Trophoblast cell (in vitro differentiated cells and primary cell): ENCODE results near the gene B4GALNT4.
"Not testable (repeated sequence)": the region's sequence is repeated elsewhere in the genome, so short reads cannot be mapped to it uniquely, and the experiment has no call there.

Experiments used
- DNase-seq, 2 donors: peaks; one replicate each; pipeline ENCODE4 v3.0.0-alpha.2; 2016
- H2AFZ ChIP-seq: 2 replicates; pipeline ENCODE4 v1.6.1; 2013; ENCODE audit warnings: low read length, moderate library complexity, mild to moderate bottlenecking; ENCODE audit not compliant: insufficient read depth, poor library complexity
- H2AK5ac ChIP-seq: 2 replicates; pipeline ENCODE4 v1.6.1; 2013; ENCODE audit warnings: mild to moderate bottlenecking, low read length
- H2BK120ac ChIP-seq: 2 replicates; pipeline ENCODE4 v1.6.1; 2013; ENCODE audit warnings: low read length, mild to moderate bottlenecking, moderate library complexity; ENCODE audit not compliant: insufficient read depth, poor library complexity
- H2BK12ac ChIP-seq: 2 replicates; pipeline ENCODE4 v1.6.1; 2013; ENCODE audit warnings: mild to moderate bottlenecking, low read length, moderate library complexity
- H2BK5ac ChIP-seq: 2 replicates; pipeline ENCODE4 v1.6.1; 2013; ENCODE audit warnings: low read length, low read depth, moderate library complexity, mild to moderate bottlenecking; ENCODE audit not compliant: poor library complexity
- H3K14ac ChIP-seq: 2 replicates; pipeline ENCODE4 v1.6.1; 2013; ENCODE audit warnings: mild to moderate bottlenecking, low read length
- H3K18ac ChIP-seq: 2 replicates; pipeline ENCODE4 v1.6.1; 2013; ENCODE audit warnings: mild to moderate bottlenecking, low read length
- H3K23ac ChIP-seq: 2 replicates; pipeline ENCODE4 v1.6.1; 2013; ENCODE audit warnings: low read length
- H3K27ac ChIP-seq: 2 replicates; pipeline ENCODE4 v1.5.1; 2013; ENCODE audit warnings: low read depth, mild to moderate bottlenecking, inconsistent platforms, low read length, moderate library complexity
- H3K27me3 ChIP-seq: 2 replicates; pipeline ENCODE4 v1.6.1; 2013; ENCODE audit warnings: inconsistent platforms, mild to moderate bottlenecking, low read length, moderate library complexity; ENCODE audit not compliant: insufficient read depth
- H3K36me3 ChIP-seq, 2 experiments: 1 replicate in 1 of 2; 2 replicates in 1 of 2; pipeline ENCODE4 v1.6.1; 2013; ENCODE audit warnings: low read length in 2 of 2, mild to moderate bottlenecking in 2 of 2, moderate library complexity in 1 of 2; ENCODE audit not compliant: insufficient read depth in 2 of 2, control insufficient read depth in 1 of 2
- H3K4ac ChIP-seq: 2 replicates; pipeline ENCODE4 v1.6.1; 2013; ENCODE audit warnings: low read depth, mild to moderate bottlenecking, low read length, moderate library complexity
- H3K4me1 ChIP-seq, 2 experiments: 1 replicate in 1 of 2; 2 replicates in 1 of 2; pipeline ENCODE4 v1.6.1; 2013; ENCODE audit warnings: low read length in 2 of 2, mild to moderate bottlenecking in 2 of 2, moderate library complexity in 1 of 2; ENCODE audit not compliant: insufficient read depth in 2 of 2, control insufficient read depth in 1 of 2
- H3K4me2 ChIP-seq: 2 replicates; pipeline ENCODE4 v1.6.1; 2013; ENCODE audit warnings: inconsistent platforms, mild to moderate bottlenecking, low read length, moderate library complexity
- H3K4me3 ChIP-seq: 2 replicates; pipeline ENCODE4 v1.5.1; 2013; ENCODE audit warnings: mild to moderate bottlenecking, low read depth, low read length, inconsistent platforms
- H3K79me1 ChIP-seq: one replicate; pipeline ENCODE4 v1.6.1; 2013; ENCODE audit warnings: low read length
- H3K79me2 ChIP-seq: 2 replicates; pipeline ENCODE4 v1.6.1; 2013; ENCODE audit warnings: low read length, mild to moderate bottlenecking; ENCODE audit not compliant: control insufficient read depth, insufficient read depth, poor library complexity
- H3K9ac ChIP-seq: 2 replicates; pipeline ENCODE4 v1.6.1; 2013; ENCODE audit warnings: mild to moderate bottlenecking, low read length
- H3K9me3 ChIP-seq: 2 replicates; pipeline ENCODE4 v1.6.1; 2013; ENCODE audit warnings: low read depth, mild to moderate bottlenecking, control low read depth, inconsistent platforms, low read length; ENCODE audit not compliant: insufficient read depth
- H4K12ac ChIP-seq: 2 replicates; pipeline ENCODE4 v1.6.1; 2013; ENCODE audit warnings: low read depth, mild to moderate bottlenecking, low read length, moderate library complexity
- H4K8ac ChIP-seq: 2 replicates; pipeline ENCODE4 v1.6.1; 2013; ENCODE audit warnings: low read depth, mild to moderate bottlenecking, low read length, moderate library complexity
- H4K91ac ChIP-seq: one replicate; pipeline ENCODE4 v1.6.1; 2013; ENCODE audit warnings: low read depth, mild to moderate bottlenecking, low read length, moderate library complexity
- WGBS: extraction: QIAGEN DNeasy Blood & Tissue Kit; methylation state at CpG from one replicate; pipeline ENCODE4 v1.1.7; 2013; ENCODE audit warnings: missing lambda C conversion rate; ENCODE audit not compliant: insufficient read length, insufficient coverage; ENCODE audit errors: extremely low coverage; 5-methylcytosine and 5-hydroxymethylcytosine counted together

The B4GALNT4 gene

GRCh38 chr11:389369-389768, 20.1 kb downstream of the B4GALNT4 start:
- H2AK5ac ChIP-seq, H3K79me2 ChIP-seq, H3K36me3 ChIP-seq, H2BK5ac ChIP-seq, H2BK12ac ChIP-seq, H4K12ac ChIP-seq, H2AFZ ChIP-seq, DNase-seq, H3K4ac ChIP-seq, H3K14ac ChIP-seq, H3K18ac ChIP-seq, H3K27ac ChIP-seq, H3K4me3 ChIP-seq, H3K27me3 ChIP-seq, H4K91ac ChIP-seq, H3K23ac ChIP-seq, H3K9ac ChIP-seq, H2BK120ac ChIP-seq, H3K4me2 ChIP-seq, H4K8ac ChIP-seq: not testable (repeated sequence)
- Histone ChIP-seq H3K4me1 (peaks cover 17 to 23% of the 10 kb centered on the region in 2 experiments), H3K9me3 (peaks cover 14% of the 10 kb centered on the region), H3K79me1 (peaks cover 22% of the 10 kb centered on the region)
- WGBS, result no CpG with 5 or more reads among the region's 17 CpGs

DNA sequence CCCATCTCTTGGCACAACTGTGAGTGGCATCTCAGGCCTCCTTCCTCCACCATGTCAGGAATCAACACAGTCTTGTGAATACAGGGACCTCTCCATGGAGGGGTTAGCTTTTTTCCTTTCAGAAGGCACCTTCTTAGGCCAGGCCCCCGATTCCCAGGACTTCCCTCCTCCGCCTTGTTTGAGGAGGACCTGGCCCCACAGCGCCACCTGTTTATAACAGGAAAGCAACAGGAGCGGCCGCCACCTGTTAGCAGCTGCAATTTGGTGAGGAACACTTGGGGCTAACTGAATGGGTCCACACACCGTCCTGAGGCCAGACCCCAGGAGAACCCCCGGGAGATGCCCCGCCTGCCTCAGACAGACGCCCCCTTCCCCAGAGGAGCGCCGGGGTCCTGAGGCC, 20.9 kb downstream of the B4GALNT4 start:
- H2BK120ac ChIP-seq, result no peak overlapping the region
- H3K9ac ChIP-seq, result no peak overlapping the region

GRCh38 chr11:391117-392017, 22.1 kb downstream of the B4GALNT4 start:
- peak overlapping the region; percentile 30 for H3K18ac ChIP-seq
- no peak overlapping the region for H3K9ac ChIP-seq
- H3K79me1 ChIP-seq, result peaks cover 32% of the 10 kb centered on the region
- no peak overlapping the region for H3K4ac ChIP-seq
- peak overlapping the region; percentile 88 for H2BK12ac ChIP-seq
- peak overlapping the region; percentile 92 for H4K91ac ChIP-seq
- H3K4me3 ChIP-seq, result no peak overlapping the region
- H3K9me3 ChIP-seq, result peaks cover 6% of the 10 kb centered on the region
- H3K27ac ChIP-seq, result no peak overlapping the region
- H3K4me2 ChIP-seq, result no peak overlapping the region
- no peak overlapping the region for H3K23ac ChIP-seq
- peak overlapping the region; percentile 62 for H3K14ac ChIP-seq
- peak overlapping the region; percentile 94 for H2BK120ac ChIP-seq
- no CpG with 5 or more reads among the region's 38 CpGs for WGBS
- H2BK5ac ChIP-seq, result no peak overlapping the region
- peaks cover 20% of the 10 kb centered on the region for H3K79me2 ChIP-seq
- peaks cover 29 to 38% of the 10 kb centered on the region in 2 experiments for H3K4me1 ChIP-seq
- no peaks in the 10 kb centered on the region for H3K36me3 ChIP-seq
- peak overlapping the region; percentile 51 for H2AK5ac ChIP-seq
- no peaks in the 10 kb centered on the region for H3K27me3 ChIP-seq
- no peak overlapping the region for H4K8ac ChIP-seq
- DNase-seq, result no peak
- H2AFZ ChIP-seq, result no peak overlapping the region
- H4K12ac ChIP-seq, result no peak overlapping the region

More for the DNA sequence above, 20.9 kb downstream of the B4GALNT4 start:
- Histone ChIP-seq H3K79me1 (peaks cover 30% of the 10 kb centered on the region), H3K23ac (no peak overlapping the region), H3K14ac (no peak overlapping the region), H3K4me3 (no peak overlapping the region), H2AK5ac (no peak overlapping the region), H3K27ac (no peak overlapping the region), H4K12ac (no peak overlapping the region), H4K8ac (no peak overlapping the region), H3K4ac (no peak overlapping the region), H3K36me3 (no peaks in the 10 kb centered on the region), H3K4me1 (peaks cover 24 to 30% of the 10 kb centered on the region in 2 experiments), H3K27me3 (peaks cover 4% of the 10 kb centered on the region), H2BK5ac (no peak overlapping the region), H3K18ac (no peak overlapping the region), H3K9me3 (peaks cover 14% of the 10 kb centered on the region), H2BK12ac (no peak overlapping the region), H3K79me2 (peaks cover 15% of the 10 kb centered on the region), H4K91ac (no peak overlapping the region), H3K4me2 (no peak overlapping the region), H2AFZ (no peak overlapping the region)
- WGBS, result no CpG with 5 or more reads among the region's 11 CpGs
- no peak for DNase-seq

DNA sequence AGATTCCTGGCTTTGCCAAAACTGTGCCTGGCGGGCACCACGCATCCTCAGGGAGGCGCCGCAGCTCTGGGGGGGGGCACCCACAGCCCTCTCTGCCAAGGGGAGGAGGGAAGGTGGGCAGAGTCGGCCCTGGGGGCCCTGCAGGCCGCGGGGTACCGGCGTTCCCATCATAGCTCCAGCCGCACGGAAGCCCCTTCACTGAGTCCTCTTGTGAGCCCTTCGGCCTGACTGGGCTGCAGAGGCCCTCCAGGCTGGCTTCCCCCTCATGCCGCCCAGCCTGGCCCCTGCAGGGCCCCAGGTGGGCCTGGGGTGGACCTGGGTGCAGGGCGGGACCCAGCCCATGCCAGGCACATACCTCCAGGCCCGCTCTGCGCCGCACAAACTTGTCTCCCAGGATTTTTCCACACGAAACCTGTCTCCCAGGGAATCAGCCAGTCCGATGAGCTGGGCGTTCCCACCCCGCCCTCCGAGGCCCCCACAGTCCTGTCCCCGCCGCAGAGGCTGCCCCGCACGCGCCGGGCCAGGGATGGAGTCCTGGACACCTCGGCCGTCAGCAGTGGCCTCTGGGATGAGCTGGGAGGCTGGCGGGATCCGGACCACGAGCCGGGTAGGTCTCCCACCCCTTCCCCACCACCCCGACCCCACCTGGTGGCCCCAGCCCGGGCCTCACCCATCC, 22.9 kb downstream of the B4GALNT4 start:
- Histone ChIP-seq H3K9ac (no peak overlapping the region), H3K4me2 (no peak overlapping the region), H3K36me3 (peaks cover 6 to 8% of the 10 kb centered on the region in 2 experiments), H2BK12ac (peak overlapping the region; percentile 88), H4K8ac (peak overlapping the region; percentile 86), H3K9me3 (peaks cover 4% of the 10 kb centered on the region), H2AK5ac (peak overlapping the region; percentile 51), H3K18ac (peak overlapping the region; percentile 30), H3K14ac (peak overlapping the region; percentile 62), H3K4me1 (peaks cover 29 to 38% of the 10 kb centered on the region in 2 experiments), H3K27ac (peak overlapping the region; percentile 20), H3K4me3 (no peak overlapping the region), H4K91ac (peak overlapping the region; percentile 96), H3K79me1 (peaks cover 32% of the 10 kb centered on the region), H2BK120ac (peak overlapping the region; percentile 94), H3K4ac (no peak overlapping the region), H4K12ac (no peak overlapping the region), H2BK5ac (peak overlapping the region; percentile 90), H3K79me2 (peaks cover 20% of the 10 kb centered on the region), H3K27me3 (no peaks in the 10 kb centered on the region), H2AFZ (no peak overlapping the region), H3K23ac (no peak overlapping the region)
- DNase-seq, result no peak
- WGBS, result no CpG with 5 or more reads among the region's 36 CpGs
